Coronary artery (tissue), 2 donors: ENCODE results near the gene YBX2.

ENCODE experiments used
- DNase-seq: peaks from one replicate; pipeline ENCODE4 v3.0.0-alpha.2; 2017; ENCODE audit warnings: low spot score
- H3K27ac ChIP-seq, 2 donors: fragments of 200-600 bp; sonication (generic); one replicate each; pipeline ENCODE4 v1.5.1; 2016 to 2019
- H3K4me3 ChIP-seq: fragments of 200-600 bp; sonication (generic); 2 replicates; pipeline ENCODE4 v1.5.1; 2016; ENCODE audit warnings: mild to moderate bottlenecking, moderate library complexity
- TF ChIP-seq, protein P1 (sequence below): fragments of 200-600 bp; sonication (generic); IDR thresholded peaks from one replicate; pipeline ENCODE4 v1.5.1; 2019; ENCODE audit warnings: antibody characterized with exemption

YBX2 gene

GRCh38 chr17:7328009-7328408 lies 33.6 kb upstream of the YBX2 start:
- no peak overlapping the region for H3K4me3 ChIP-seq
- TF ChIP-seq, protein P1, sequence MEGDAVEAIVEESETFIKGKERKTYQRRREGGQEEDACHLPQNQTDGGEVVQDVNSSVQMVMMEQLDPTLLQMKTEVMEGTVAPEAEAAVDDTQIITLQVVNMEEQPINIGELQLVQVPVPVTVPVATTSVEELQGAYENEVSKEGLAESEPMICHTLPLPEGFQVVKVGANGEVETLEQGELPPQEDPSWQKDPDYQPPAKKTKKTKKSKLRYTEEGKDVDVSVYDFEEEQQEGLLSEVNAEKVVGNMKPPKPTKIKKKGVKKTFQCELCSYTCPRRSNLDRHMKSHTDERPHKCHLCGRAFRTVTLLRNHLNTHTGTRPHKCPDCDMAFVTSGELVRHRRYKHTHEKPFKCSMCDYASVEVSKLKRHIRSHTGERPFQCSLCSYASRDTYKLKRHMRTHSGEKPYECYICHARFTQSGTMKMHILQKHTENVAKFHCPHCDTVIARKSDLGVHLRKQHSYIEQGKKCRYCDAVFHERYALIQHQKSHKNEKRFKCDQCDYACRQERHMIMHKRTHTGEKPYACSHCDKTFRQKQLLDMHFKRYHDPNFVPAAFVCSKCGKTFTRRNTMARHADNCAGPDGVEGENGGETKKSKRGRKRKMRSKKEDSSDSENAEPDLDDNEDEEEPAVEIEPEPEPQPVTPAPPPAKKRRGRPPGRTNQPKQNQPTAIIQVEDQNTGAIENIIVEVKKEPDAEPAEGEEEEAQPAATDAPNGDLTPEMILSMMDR: no peak
- no peak for DNase-seq
- no peak overlapping the region for H3K27ac ChIP-seq

GRCh38 chr17:7327501-7327900 lies 33.1 kb upstream of the YBX2 start:
- no peak for DNase-seq
- TF ChIP-seq, protein P1: no peak
- Histone ChIP-seq H3K27ac (no peak overlapping the region), H3K4me3 (no peak overlapping the region)

DNA sequence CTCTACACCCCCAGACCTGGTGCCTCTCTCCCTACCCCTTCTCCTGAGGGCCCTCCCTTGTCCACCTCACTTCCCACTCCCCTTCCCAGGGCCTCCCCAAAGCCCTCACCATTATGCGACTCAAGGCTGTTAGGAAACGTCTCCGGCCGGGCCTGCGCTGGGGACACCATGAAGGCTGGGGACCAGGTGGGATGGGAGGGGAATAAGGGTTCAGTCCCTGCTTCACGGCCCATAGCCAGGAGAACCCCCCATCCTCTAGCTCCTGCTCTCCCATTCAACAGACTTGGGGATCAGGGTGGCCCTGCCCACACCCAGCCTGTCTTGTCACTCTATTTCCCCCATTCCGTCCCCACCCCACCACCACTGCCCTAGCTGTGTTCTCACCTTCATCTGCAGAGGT lies 32.6 kb upstream of the YBX2 start:
- no peak overlapping the region for H3K4me3 ChIP-seq
- no peak for DNase-seq
- H3K27ac ChIP-seq: no peak overlapping the region
- TF ChIP-seq, protein P1: no peak

- TF ChIP-seq, protein P1: no peak
- Histone ChIP-seq H3K4me3 (no peak overlapping the region), H3K27ac (no peak overlapping the region)
- no peak for DNase-seq
Measured at GRCh38 chr17:7326186-7326585, 31.7 kb upstream of the YBX2 start.

- DNase-seq: no peak
- TF ChIP-seq, protein P1: no peak
- Histone ChIP-seq H3K27ac (no peak overlapping the region), H3K4me3 (no peak overlapping the region)
Measured at GRCh38 chr17:7325031-7325528, 30.6 kb upstream of the YBX2 start.

GRCh38 chr17:7324438-7324779 lies 30.0 kb upstream of the YBX2 start:
- Histone ChIP-seq H3K4me3 (no peak overlapping the region), H3K27ac (no peak overlapping the region)
- TF ChIP-seq, protein P1: no peak
- no peak for DNase-seq

GRCh38 chr17:7323731-7324437 lies 29.4 kb upstream of the YBX2 start:
- Histone ChIP-seq H3K27ac (no peak overlapping the region), H3K4me3 (no peak overlapping the region)
- no peak for DNase-seq
- TF ChIP-seq, protein P1: peak; percentile 73
